ENCODE results near the gene HPX. TPM values are rescaled to one million over a fixed set of nuclear protein-coding genes. Genes with fewer than 3 reads are reported as not detected.

HPX gene
- total RNA-seq, 1 experiment from 2014 or later = not detected

DNA sequence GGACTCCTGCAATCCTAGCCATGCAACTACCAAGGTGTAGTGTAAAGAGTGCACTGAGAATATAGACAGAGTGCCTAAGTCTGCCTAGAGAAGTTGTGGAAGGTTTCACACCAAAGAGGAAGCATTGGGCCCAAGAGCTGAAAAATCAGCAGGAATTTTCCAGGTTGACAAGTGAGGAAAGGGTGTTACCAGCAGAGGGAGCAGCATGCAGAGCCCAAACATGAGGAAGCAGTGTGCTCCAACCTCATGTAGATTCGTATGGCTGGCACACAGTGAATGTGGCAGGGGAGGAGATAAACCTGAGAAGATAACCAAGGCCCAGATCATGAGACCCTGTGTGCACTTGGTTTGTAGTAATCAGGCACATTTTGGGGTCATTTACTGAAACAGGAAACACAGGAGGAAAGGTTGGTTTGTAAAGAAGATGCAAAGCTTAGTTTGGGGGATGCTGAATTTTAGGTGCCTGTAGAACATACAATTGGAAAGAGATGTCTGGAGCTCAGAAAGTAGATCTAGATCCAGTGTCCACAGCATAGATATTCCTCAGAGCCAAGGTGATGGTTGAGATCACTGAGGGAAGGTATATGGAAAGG, 1.7 kb downstream of the HPX start:
- Histone ChIP-seq H3K79me2 (ENCODE audit: low read length) (no peaks in the 10 kb centered on the region), H2AFZ (ENCODE audit: low read length) (peak overlapping the region; percentile 4; the same call in 1 of the 2 replicates), H3K27ac (ENCODE audit: low read length) (no peak overlapping the region), H3K4me3 (ENCODE audit: low read length) (no peak overlapping the region), H3K9me3 (ENCODE audit: low read length) (no peaks in the 10 kb centered on the region), H3K4me1 (ENCODE audit: low read length) (peaks cover 26% of the 10 kb centered on the region), H3K9me2 (replicated peaks; ENCODE audit: insufficient read depth, low read length) (no peaks in the 10 kb centered on the region), H3K9ac (ENCODE audit: low read length) (no peak overlapping the region), H4K20me1 (ENCODE audit: insufficient read depth, low read depth, low read length) (no peaks in the 10 kb centered on the region), H3K36me3 (ENCODE audit: insufficient read depth, low read length) (no peaks in the 10 kb centered on the region), H3K27me3 (ENCODE audit: low read length) (no peaks in the 10 kb centered on the region), H3K4me2 (ENCODE audit: low read depth, low read length, poor library complexity, severe bottlenecking) (no peak overlapping the region)
- peak; percentile 78 for DNase-seq

DNA sequence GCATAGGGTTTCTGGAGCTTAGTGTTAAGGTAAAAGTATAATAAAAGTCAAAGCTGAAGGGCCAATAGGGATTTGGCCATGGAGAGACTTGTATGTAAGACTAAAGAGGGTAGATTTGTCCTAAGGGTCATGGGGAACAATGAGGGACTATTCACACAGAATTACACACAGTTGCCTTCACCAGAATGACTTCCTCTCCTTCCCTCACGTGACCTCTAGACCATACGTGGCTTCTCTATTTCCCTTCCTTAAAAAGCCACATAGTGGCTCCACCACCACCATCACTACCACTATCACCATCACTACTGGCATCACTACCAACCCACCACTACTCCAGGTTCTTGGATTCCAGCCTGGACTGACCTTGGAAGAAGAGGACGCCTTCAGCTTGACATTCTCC, 2.8 kb downstream of the HPX start:
- Histone ChIP-seq H3K79me2 (ENCODE audit: low read length) (no peaks in the 10 kb centered on the region), H3K4me3 (ENCODE audit: low read length) (no peak overlapping the region), H3K9me3 (ENCODE audit: low read length) (no peaks in the 10 kb centered on the region), H2AFZ (ENCODE audit: low read length) (no peak overlapping the region), H3K9me2 (replicated peaks; ENCODE audit: insufficient read depth, low read length) (no peaks in the 10 kb centered on the region), H3K27ac (ENCODE audit: low read length) (no peak overlapping the region), H3K4me1 (ENCODE audit: low read length) (peaks cover 28% of the 10 kb centered on the region), H4K20me1 (ENCODE audit: insufficient read depth, low read depth, low read length) (no peaks in the 10 kb centered on the region), H3K9ac (ENCODE audit: low read length) (no peak overlapping the region), H3K36me3 (ENCODE audit: insufficient read depth, low read length) (no peaks in the 10 kb centered on the region), H3K4me2 (ENCODE audit: low read depth, low read length, poor library complexity, severe bottlenecking) (no peak overlapping the region), H3K27me3 (ENCODE audit: low read length) (no peaks in the 10 kb centered on the region)
- DNase-seq = peak; percentile 46

DNA sequence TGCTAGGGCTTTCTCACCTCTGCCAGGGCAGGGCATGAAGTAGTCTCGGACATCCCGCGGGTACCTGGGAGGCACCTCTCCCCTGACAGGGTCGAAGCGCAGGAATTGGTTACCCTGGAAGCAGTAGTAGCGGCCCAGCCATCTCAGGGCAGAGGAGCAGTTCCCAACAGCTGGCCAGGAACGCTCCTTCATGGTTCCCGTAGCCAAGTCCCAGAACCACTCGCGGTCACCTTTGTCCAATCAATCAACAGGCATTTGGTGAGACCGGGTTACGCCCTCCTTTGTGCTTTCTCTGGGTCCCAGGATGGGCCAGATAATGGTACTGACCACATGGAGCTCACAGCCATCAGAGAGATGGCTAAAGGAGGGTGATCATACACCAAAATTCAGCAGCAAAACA, 3.4 kb downstream of the HPX start:
- no peaks in the 10 kb centered on the region for H3K27me3 ChIP-seq (ENCODE audit: low read length)
- H4K20me1 ChIP-seq (ENCODE audit: insufficient read depth, low read depth, low read length) = no peaks in the 10 kb centered on the region
- H3K79me2 ChIP-seq (ENCODE audit: low read length) = no peaks in the 10 kb centered on the region
- no peaks in the 10 kb centered on the region for H3K9me3 ChIP-seq (ENCODE audit: low read length)
- no peak overlapping the region for H3K9ac ChIP-seq (ENCODE audit: low read length)
- H3K4me1 ChIP-seq (ENCODE audit: low read length) = peaks cover 28% of the 10 kb centered on the region
- no peak overlapping the region for H3K4me3 ChIP-seq (ENCODE audit: low read length)
- H3K9me2 ChIP-seq (replicated peaks; ENCODE audit: insufficient read depth, low read length) = no peaks in the 10 kb centered on the region
- no peak overlapping the region for H3K4me2 ChIP-seq (ENCODE audit: low read depth, low read length, poor library complexity, severe bottlenecking)
- no peak overlapping the region for H3K27ac ChIP-seq (ENCODE audit: low read length)
- DNase-seq = no peak
- no peak overlapping the region for H2AFZ ChIP-seq (ENCODE audit: low read length)
- no peaks in the 10 kb centered on the region for H3K36me3 ChIP-seq (ENCODE audit: insufficient read depth, low read length)

DNA sequence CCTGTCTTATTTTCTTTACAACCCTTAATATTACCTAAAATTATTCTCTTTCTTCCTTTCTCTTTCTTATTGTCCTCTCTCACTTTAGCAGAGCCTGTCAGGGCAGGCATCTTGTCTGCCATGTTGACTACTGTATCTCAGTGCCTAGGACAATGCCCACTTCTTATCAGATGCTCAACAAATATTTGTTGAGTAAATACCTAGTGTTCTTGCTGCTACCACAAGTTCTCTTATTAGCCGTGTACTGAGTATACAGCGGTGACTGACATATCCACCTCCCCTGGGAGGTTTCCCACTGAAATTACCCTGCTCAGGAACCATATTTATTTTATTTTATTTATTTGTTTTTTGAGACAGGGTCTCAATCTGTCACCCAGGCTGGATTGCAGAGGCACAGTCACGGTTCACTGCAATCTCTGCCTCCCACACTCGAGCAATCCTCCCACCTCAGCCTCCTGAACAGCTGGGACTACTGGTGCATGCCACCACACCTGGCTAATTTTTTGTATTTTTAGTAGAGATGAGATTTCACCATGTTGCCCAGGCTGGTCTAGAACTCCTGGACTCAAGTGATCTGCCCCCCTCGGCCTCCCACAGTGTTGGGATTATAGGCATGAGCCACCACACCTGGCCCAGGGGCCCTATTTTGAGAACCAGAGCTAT, 6.7 kb downstream of the HPX start:
- Histone ChIP-seq H3K9me2 (replicated peaks; ENCODE audit: insufficient read depth, low read length) (no peaks in the 10 kb centered on the region), H3K27ac (ENCODE audit: low read length) (no peak overlapping the region), H3K9ac (ENCODE audit: low read length) (no peak overlapping the region), H3K9me3 (ENCODE audit: low read length) (no peaks in the 10 kb centered on the region), H3K4me1 (ENCODE audit: low read length) (peaks cover 28% of the 10 kb centered on the region), H4K20me1 (ENCODE audit: insufficient read depth, low read depth, low read length) (no peaks in the 10 kb centered on the region), H2AFZ (ENCODE audit: low read length) (no peak overlapping the region), H3K36me3 (ENCODE audit: insufficient read depth, low read length) (no peaks in the 10 kb centered on the region), H3K4me3 (ENCODE audit: low read length) (no peak overlapping the region), H3K79me2 (ENCODE audit: low read length) (no peaks in the 10 kb centered on the region), H3K4me2 (ENCODE audit: low read depth, low read length, poor library complexity, severe bottlenecking) (no peak overlapping the region), H3K27me3 (ENCODE audit: low read length) (no peaks in the 10 kb centered on the region)
- no peak for DNase-seq

DNA sequence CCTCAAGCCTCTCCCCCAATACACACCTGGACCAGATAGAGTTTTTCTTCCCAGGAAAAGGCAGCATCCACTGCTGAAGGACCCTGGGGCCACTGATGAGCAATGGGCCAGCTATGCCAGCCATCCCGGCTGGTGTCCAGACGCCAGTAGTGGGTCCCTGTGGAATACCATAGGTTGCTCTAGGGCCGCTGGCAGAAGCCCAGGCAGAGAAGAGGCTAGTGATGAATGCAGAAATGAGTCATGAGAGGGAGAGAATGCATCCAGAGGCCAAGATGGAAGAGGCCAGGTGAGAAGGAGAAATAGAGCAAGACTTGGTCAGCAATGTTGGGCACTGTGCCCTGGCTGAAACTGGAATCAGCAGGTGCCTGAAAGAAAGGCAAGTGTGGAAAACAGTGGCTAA, 8.9 kb downstream of the HPX start:
- Histone ChIP-seq H3K4me3 (ENCODE audit: low read length) (no peak overlapping the region), H3K4me1 (ENCODE audit: low read length) (peaks cover 22% of the 10 kb centered on the region), H3K79me2 (ENCODE audit: low read length) (no peaks in the 10 kb centered on the region), H3K27ac (ENCODE audit: low read length) (no peak overlapping the region), H3K36me3 (ENCODE audit: insufficient read depth, low read length) (no peaks in the 10 kb centered on the region), H3K9me3 (ENCODE audit: low read length) (no peaks in the 10 kb centered on the region), H3K9ac (ENCODE audit: low read length) (no peak overlapping the region), H4K20me1 (ENCODE audit: insufficient read depth, low read depth, low read length) (no peaks in the 10 kb centered on the region), H3K27me3 (ENCODE audit: low read length) (no peaks in the 10 kb centered on the region), H3K9me2 (replicated peaks; ENCODE audit: insufficient read depth, low read length) (no peaks in the 10 kb centered on the region), H3K4me2 (ENCODE audit: low read depth, low read length, poor library complexity, severe bottlenecking) (no peak overlapping the region), H2AFZ (ENCODE audit: low read length) (no peak overlapping the region)
- DNase-seq = no peak

DNA sequence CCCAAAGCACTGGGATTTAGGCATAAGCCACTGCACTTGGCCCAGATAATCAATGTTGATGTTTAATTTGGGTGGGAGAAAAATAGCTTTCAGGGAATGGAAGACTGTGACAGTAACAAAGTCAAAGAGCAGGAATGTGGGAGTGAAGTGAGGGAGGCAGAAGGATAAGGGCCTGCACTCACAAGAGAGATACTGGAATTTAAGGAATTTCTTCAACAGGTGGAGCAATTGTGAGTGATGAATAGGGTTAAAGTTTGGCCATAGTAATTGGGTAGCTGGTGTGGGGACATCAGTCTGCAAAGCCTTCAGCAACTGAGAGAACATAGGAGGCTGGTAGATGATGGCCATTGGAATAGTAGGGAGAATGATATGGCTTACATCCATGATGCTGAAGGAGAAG, 13.3 kb downstream of the HPX start:
- no peaks in the 10 kb centered on the region for H3K27me3 ChIP-seq (ENCODE audit: low read length)
- H2AFZ ChIP-seq (ENCODE audit: low read length) = no peak overlapping the region
- no peak overlapping the region for H3K27ac ChIP-seq (ENCODE audit: low read length)
- no peaks in the 10 kb centered on the region for H3K9me2 ChIP-seq (replicated peaks; ENCODE audit: insufficient read depth, low read length)
- H3K9me3 ChIP-seq (ENCODE audit: low read length) = no peaks in the 10 kb centered on the region
- DNase-seq = no peak
- no peaks in the 10 kb centered on the region for H3K4me1 ChIP-seq (ENCODE audit: low read length)
- H3K9ac ChIP-seq (ENCODE audit: low read length) = no peak overlapping the region
- no peaks in the 10 kb centered on the region for H3K36me3 ChIP-seq (ENCODE audit: insufficient read depth, low read length)
- no peaks in the 10 kb centered on the region for H3K79me2 ChIP-seq (ENCODE audit: low read length)
- no peak overlapping the region for H3K4me2 ChIP-seq (ENCODE audit: low read depth, low read length, poor library complexity, severe bottlenecking)
- no peaks in the 10 kb centered on the region for H4K20me1 ChIP-seq (ENCODE audit: insufficient read depth, low read depth, low read length)
- H3K4me3 ChIP-seq (ENCODE audit: low read length) = no peak overlapping the region

DNA sequence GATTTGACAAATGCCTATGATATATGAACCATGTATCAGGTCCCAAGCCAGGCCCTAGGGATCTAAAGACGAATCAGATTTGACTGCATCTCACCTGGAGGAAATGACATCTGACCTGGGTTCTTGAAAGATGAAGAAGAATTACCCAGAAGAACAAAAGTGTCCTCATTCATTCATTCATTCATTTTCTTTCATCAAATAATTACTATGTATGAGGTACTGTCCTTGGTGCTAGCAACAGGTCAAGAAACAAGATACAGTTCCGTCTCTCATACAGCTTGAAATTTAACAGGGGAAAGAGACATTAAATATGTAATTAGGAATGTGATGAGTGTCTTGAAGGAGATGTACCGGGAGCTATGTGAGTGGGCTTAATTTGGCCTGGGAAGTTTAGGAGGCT, 20.1 kb downstream of the HPX start:
- Histone ChIP-seq H3K79me2 (ENCODE audit: low read length) (no peaks in the 10 kb centered on the region), H3K4me2 (ENCODE audit: low read depth, low read length, poor library complexity, severe bottlenecking) (no peak overlapping the region), H4K20me1 (ENCODE audit: insufficient read depth, low read depth, low read length) (no peaks in the 10 kb centered on the region), H3K9ac (ENCODE audit: low read length) (no peak overlapping the region), H3K36me3 (ENCODE audit: insufficient read depth, low read length) (no peaks in the 10 kb centered on the region), H3K4me3 (ENCODE audit: low read length) (no peak overlapping the region), H3K27me3 (ENCODE audit: low read length) (no peaks in the 10 kb centered on the region), H3K27ac (ENCODE audit: low read length) (no peak overlapping the region), H2AFZ (ENCODE audit: low read length) (no peak overlapping the region), H3K4me1 (ENCODE audit: low read length) (no peaks in the 10 kb centered on the region), H3K9me3 (ENCODE audit: low read length) (no peaks in the 10 kb centered on the region), H3K9me2 (replicated peaks; ENCODE audit: insufficient read depth, low read length) (no peaks in the 10 kb centered on the region)
- no peak for DNase-seq

DNA sequence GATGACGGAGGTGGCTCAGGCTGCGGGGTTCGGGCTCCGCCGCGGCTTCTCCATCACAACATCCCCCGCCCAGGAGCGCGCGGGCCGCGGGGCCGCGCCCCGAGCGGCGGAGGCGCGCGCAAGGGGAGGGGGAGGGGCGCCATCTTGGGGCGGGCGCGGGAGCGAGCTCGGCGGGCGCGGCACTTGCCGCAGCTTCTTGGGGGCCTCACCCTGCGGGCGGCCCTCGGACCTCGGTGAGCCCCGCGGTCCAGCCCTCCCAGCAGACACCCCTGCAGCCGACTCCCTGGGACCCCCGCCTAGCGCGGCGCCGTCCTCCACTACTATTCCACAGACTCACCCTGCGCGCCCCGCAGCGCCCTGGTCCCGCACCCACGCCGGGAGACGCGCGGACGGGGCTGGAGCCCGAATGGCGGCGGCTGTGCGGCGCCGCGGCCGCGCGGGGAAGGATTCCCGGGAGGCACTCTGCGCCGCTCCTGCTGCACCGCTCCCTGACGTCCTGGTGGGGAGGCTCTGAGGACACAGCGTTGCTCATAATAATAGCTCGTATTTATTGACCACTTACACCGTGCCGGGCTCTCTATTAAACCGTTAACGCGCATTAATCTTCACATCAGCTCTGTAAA, 21.7 kb downstream of the HPX start, which contains the start of gene APBB1:
Gene APBB1 (minus strand): TSS at position 86 of the 623 bp plus-strand sequence. CDS start 7,747 bp downstream, outside the sequence.
- H3K4me1 ChIP-seq (ENCODE audit: low read length) = no peaks in the 10 kb centered on the region
- H3K27ac ChIP-seq (ENCODE audit: low read length) = no peak within 1 kb of the TSS
- H3K9ac ChIP-seq (ENCODE audit: low read length) = no peak within 1 kb of the TSS
- no peak within 1 kb of the TSS for H3K4me2 ChIP-seq (ENCODE audit: low read depth, low read length, poor library complexity, severe bottlenecking)
- H2AFZ ChIP-seq (ENCODE audit: low read length) = no peak within 1 kb of the TSS
- DNase-seq = no peak
- H3K27me3 ChIP-seq (ENCODE audit: low read length) = no peaks in the 10 kb centered on the region
- no peaks in the 10 kb centered on the region for H4K20me1 ChIP-seq (ENCODE audit: insufficient read depth, low read depth, low read length)
- H3K79me2 ChIP-seq (ENCODE audit: low read length) = no peaks in the 10 kb centered on the region
- H3K36me3 ChIP-seq (ENCODE audit: insufficient read depth, low read length) = no peaks in the 10 kb centered on the region
- H3K4me3 ChIP-seq (ENCODE audit: low read length) = no peak within 1 kb of the TSS
- H3K9me3 ChIP-seq (ENCODE audit: low read length) = no peaks in the 10 kb centered on the region
- no peaks in the 10 kb centered on the region for H3K9me2 ChIP-seq (replicated peaks; ENCODE audit: insufficient read depth, low read length)
